HepG2 (cell line): ENCODE measurements around the gene AXIN1. TPM values are rescaled to one million over a fixed set of nuclear protein-coding genes. Genes with fewer than 3 reads are reported as not detected.

Experiments used
- IKZF4 ChIP-seq: sonication (generic); formaldehyde crosslinking; IDR thresholded peaks from 2 replicates; pipeline ENCODE4 v1.5.1; 2020; ENCODE audit warnings: borderline replicate concordance, mild to moderate bottlenecking, low read depth, missing genetic modification reagents; ENCODE audit errors: not compliant biosample characterization
- REST ChIP-seq, 2 experiments: IDR thresholded peaks; 2 replicates each; pipeline ENCODE4 v1.6.1; 2011 to 2012; ENCODE audit warnings: low read length in 2 of 2, borderline replicate concordance in 1 of 2, low read depth in 1 of 2, mild to moderate bottlenecking in 1 of 2, moderate library complexity in 1 of 2
- SP2 ChIP-seq: sonication (generic); formaldehyde crosslinking; IDR thresholded peaks from 2 replicates; pipeline ENCODE4 v1.5.1; 2020; ENCODE audit warnings: mild to moderate bottlenecking, missing genetic modification reagents
- ZNF431 ChIP-seq: sonication (generic); formaldehyde crosslinking; IDR thresholded peaks from 2 replicates; pipeline ENCODE4 v1.9.0; 2022; ENCODE audit warnings: missing genetic modification reagents, low read depth, mild to moderate bottlenecking, borderline replicate concordance
- ZNF615 ChIP-seq: sonication (generic); formaldehyde crosslinking; IDR thresholded peaks from 2 replicates; pipeline ENCODE4 v1.5.0; 2020; ENCODE audit warnings: mild to moderate bottlenecking, missing genetic modification reagents, borderline replicate concordance
- polyA plus RNA-seq, 8 experiments: library from polyadenylated mRNA; depleted of rRNA in 3 of 8; stranded (reverse) in 7 of 8; unstranded in 1 of 8; fragments of >200 nt; fragmentation: Illumina TruSeq in 4 of 8; extraction: Trizol in 4 of 8; gene quantifications; 2 replicates each; pipeline versions ENCODE4 v1.2.1 to v1.2.3, GENCODE V29; 2011 to 2016; ENCODE audit warnings: low read depth in 4 of 8, missing spikeins in 1 of 8, mixed read lengths in 1 of 8; ENCODE audit not compliant: insufficient read depth in 1 of 8
- total RNA-seq, 5 experiments: library from RNA; depleted of rRNA; stranded (reverse); fragments of >200 nt; fragmentation: Illumina TruSeq; extraction: Trizol; gene quantifications; 2 replicates each; pipeline ENCODE4 v1.2.3, GENCODE V29; 2016; ENCODE audit warnings: low read depth in 1 of 5
- TF ChIP-seq, protein P1 (sequence below): sonication (generic); formaldehyde crosslinking; IDR thresholded peaks from 2 replicates; pipeline ENCODE4 v1.4.0; 2020; ENCODE audit warnings: low read depth, missing genetic modification reagents

Gene AXIN1
- total and polyA plus RNA-seq, 2 of the 13 experiments (the other 11 are each of a cell fraction or from before 2014, with no cell fraction given): 24.0 to 26.0 TPM

DNA sequence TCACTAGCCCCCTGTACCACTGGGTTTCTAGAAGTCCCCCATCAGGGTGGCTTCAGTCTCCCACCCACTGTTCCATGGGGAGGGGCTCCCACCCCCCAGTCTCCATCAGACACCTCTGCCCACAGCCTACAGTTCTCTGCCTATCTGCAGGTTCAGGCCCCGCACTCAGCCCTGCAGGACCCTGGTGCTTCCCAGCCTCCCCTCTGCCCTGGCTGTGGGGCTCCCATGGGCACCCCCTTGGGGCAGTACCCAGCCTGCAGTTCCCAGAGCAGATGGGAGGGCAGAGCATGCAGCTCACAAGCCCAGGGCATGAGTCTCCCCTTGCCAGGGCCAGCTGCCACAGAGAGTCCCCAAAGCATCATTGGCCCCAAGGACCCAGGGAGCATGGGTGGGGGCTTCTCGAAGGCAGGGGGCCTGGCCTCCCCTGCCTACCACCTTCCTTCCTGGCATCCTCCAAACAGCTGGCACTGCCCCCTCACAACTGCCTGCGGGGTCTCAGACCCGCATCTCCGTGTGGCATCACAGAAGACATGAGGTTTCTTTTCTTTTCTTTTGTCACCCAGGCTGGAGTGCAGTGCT is 20.6 kb upstream of the AXIN1 start (continued):
- TF ChIP-seq REST (IDR thresholded peaks at IDR 0.05; ENCODE audit: borderline replicate concordance in 1 of 2, low read depth in 1 of 2, low read length in 2 of 2) (no peak), SP2 (CRISPR knock-in tag) (no peak), ZNF615 (CRISPR knock-in tag) (no peak), IKZF4 (no peak), ZNF431 (CRISPR knock-in tag) (no peak)
- TF ChIP-seq, protein P1, sequence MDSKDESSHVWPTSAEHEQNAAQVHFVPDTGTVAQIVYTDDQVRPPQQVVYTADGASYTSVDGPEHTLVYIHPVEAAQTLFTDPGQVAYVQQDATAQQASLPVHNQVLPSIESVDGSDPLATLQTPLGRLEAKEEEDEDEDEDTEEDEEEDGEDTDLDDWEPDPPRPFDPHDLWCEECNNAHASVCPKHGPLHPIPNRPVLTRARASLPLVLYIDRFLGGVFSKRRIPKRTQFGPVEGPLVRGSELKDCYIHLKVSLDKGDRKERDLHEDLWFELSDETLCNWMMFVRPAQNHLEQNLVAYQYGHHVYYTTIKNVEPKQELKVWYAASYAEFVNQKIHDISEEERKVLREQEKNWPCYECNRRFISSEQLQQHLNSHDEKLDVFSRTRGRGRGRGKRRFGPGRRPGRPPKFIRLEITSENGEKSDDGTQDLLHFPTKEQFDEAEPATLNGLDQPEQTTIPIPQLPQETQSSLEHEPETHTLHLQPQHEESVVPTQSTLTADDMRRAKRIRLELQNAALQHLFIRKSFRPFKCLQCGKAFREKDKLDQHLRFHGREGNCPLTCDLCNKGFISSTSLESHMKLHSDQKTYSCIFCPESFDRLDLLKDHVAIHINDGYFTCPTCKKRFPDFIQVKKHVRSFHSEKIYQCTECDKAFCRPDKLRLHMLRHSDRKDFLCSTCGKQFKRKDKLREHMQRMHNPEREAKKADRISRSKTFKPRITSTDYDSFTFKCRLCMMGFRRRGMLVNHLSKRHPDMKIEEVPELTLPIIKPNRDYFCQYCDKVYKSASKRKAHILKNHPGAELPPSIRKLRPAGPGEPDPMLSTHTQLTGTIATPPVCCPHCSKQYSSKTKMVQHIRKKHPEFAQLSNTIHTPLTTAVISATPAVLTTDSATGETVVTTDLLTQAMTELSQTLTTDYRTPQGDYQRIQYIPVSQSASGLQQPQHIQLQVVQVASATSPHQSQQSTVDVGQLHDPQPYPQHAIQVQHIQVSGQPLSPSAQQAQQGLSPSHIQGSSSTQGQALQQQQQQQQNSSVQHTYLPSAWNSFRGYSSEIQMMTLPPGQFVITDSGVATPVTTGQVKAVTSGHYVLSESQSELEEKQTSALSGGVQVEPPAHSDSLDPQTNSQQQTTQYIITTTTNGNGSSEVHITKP (CRISPR knock-in tag): no peak
